Suprapubic skin (tissue), 3 donors: ENCODE results near the gene LDHAL6B.

Source experiments
- POLR2A ChIP-seq, 2 donors: fragments of 450-650 bp; IDR thresholded peaks; one replicate each; pipeline ENCODE4 v1.6.1; 2017; ENCODE audit warnings: antibody characterized with exemption in 2 of 2, mild to moderate bottlenecking in 2 of 2, moderate library complexity in 2 of 2
- TF ChIP-seq, protein P1 (sequence below), 2 donors: fragments of 200-600 bp in 1 of 2; fragments of 450-650 bp in 1 of 2; sonication (generic) in 1 of 2; IDR thresholded peaks; one replicate each; pipeline ENCODE4 v1.5.1; 2016 to 2019; ENCODE audit warnings: antibody characterized with exemption in 2 of 2, mild to moderate bottlenecking in 1 of 2, moderate library complexity in 1 of 2

DNA sequence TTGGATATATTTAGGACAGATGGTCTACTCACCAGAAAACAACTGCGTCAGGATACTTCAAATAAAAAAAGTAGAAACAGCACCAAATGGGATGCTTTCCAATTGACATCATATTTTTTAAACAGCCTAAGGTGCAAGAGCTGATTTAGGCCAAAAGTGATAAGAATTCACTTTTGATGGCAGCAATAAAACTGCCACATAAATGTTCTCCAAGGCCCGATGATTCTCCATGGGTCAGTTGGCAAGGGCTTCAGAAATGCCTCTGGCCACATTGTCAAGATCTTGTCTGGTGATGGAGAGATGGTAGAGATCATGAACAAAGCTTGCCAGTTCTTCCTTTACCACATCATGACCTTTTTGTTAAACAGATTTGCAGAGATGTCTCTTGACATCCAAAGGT is 38.9 kb downstream of the LDHAL6B start:
- TF ChIP-seq, protein P1, sequence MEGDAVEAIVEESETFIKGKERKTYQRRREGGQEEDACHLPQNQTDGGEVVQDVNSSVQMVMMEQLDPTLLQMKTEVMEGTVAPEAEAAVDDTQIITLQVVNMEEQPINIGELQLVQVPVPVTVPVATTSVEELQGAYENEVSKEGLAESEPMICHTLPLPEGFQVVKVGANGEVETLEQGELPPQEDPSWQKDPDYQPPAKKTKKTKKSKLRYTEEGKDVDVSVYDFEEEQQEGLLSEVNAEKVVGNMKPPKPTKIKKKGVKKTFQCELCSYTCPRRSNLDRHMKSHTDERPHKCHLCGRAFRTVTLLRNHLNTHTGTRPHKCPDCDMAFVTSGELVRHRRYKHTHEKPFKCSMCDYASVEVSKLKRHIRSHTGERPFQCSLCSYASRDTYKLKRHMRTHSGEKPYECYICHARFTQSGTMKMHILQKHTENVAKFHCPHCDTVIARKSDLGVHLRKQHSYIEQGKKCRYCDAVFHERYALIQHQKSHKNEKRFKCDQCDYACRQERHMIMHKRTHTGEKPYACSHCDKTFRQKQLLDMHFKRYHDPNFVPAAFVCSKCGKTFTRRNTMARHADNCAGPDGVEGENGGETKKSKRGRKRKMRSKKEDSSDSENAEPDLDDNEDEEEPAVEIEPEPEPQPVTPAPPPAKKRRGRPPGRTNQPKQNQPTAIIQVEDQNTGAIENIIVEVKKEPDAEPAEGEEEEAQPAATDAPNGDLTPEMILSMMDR (IDR thresholded peaks at IDR 0.05) = no peak
- no peak for TF ChIP-seq POLR2A (IDR thresholded peaks at IDR 0.05)
